HG03103 (cell line): ENCODE measurements around the gene FDPS.
"Not testable (repeated sequence)": the region's sequence is repeated elsewhere in the genome, so short reads cannot be mapped to it uniquely, and the experiment has no call there.

Source experiments
- ATAC-seq: cut with Tn5 transposase; IDR thresholded peaks from one replicate; pipeline ENCODE4 v1.9.1; 2021; ENCODE audit warnings: low read depth; ENCODE audit not compliant: unreplicated experiment

Gene FDPS

DNA sequence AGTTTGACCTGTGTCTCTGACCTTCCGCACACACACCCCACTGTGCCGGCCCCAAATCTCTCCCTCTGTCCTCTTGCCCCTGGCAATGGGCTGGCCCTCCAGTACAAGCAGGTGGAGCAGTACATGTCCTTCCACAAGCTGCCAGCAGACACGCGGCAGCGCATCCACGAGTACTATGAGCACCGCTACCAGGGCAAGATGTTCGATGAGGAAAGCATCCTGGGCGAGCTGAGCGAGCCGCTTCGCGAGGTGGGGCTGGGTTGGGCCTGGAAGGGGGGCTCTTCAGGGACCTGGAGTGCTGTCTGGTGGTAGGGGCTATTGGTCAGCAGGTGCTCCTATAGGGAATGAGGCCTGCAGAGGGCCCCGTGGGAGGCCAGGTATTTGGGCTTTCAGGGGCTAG lies 23.6 kb upstream of the FDPS start:
- ATAC-seq: no peak

- no peak for ATAC-seq
Measured at GRCh38 chr1:155285631-155286044, 23.0 kb upstream of the FDPS start.

DNA sequence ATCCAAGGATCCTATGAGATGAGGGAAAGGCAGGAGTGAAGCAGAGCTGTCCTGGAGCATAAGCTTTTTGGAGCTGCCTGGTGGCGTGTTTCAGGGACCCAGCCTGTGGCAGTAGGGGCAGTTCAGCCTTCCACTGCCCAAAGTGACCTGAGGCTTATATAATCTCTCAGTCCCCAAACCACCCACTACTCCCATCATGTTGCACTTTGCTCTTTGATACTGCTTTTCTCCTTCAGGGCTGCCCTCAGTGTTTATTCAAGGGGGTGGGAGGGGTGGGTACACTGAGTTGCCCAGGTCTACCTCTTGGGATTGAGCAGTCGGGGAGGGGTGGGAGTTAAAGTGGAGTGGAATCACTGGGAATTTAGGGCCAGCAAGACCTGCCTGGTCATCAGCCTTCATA lies 22.1 kb upstream of the FDPS start:
- ATAC-seq: no peak

DNA sequence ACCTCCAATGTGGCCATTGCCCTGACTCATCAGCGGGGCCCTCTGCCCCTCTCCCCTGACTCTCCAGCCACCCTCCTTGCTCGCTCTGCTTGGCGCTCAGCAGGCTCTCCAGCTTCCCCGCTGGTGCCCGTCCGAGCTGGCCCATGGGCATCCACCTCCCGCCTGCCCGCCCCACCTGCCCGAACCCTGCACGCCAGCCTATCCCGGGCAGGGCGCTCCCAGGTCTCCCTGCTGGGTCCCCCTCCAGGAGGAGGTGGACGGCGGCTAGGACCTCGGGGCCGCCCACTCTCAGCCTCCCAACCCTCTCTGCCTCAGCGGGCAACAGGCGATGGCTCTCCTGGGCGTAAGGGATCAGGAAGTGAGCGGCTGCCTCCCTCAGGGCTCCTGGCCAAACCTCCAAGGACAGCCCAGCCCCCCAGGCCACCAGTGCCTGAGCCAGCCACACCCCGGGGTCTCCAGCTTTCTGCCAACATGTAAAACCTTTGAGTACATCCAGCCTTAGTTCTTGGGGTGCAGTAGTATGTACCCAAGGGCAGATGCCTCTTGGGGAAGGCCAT lies 20.6 kb upstream of the FDPS start:
- ATAC-seq: no peak

DNA sequence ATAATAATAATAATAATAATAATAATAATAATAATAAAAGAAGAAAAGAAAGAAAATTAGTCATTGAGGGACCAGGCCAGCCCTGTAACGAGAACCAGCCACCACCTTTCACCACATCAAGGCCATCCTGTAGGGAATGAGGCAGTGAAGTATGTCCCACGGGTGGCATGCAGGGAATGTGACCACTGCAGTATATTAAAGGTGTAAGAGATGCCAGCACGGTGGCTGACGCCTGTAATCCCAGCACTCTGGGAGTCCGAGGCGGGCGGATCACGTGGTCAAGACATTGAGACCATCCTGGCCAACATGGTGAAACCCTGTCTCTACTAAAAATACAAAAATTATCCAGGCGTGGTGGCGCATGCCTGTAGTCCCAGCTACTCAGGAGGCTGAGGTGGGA lies 17.7 kb upstream of the FDPS start:
- not testable (repeated sequence) for ATAC-seq

DNA sequence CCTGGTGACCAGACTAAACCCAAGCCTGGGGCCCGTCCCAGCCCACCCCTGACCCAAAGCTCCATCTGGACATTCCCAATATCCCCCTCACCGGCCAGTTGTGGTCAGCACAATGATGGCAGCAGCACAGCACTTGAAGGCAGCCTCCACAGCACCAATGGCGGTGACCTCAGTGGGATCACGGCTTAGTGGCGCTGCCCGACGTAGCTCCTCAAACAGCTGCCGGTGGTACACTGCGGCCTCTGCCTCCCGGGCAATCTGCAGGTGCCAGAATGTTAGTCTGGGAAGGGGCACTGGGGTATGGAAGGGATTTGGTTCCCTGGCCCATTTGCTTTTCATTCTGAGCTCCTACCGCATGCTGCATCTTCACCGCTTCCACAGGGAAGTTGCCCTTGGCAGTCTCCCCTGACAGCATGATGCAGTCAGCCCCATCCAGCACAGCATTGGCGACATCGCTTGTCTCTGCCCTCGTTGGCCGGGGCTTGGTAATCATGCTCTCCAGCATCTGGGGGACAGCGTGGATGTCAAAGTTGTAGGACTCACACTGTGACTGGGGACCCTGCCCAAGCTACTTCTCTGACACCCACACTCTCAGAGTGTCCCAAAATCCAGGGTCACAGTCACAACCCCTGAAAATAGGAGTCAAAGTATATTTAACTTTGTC lies 15.4 kb upstream of the FDPS start:
- ATAC-seq: no peak

- no peak for ATAC-seq
Measured at GRCh38 chr1:155294520-155295182, 14.0 kb upstream of the FDPS start.

- no peak for ATAC-seq
Measured at GRCh38 chr1:155295183-155295941, 13.3 kb upstream of the FDPS start.

- ATAC-seq: no peak
Measured at GRCh38 chr1:155295942-155296267, 12.8 kb upstream of the FDPS start.

GRCh38 chr1:155296661-155297060 lies 12.0 kb upstream of the FDPS start:
- no peak for ATAC-seq

DNA sequence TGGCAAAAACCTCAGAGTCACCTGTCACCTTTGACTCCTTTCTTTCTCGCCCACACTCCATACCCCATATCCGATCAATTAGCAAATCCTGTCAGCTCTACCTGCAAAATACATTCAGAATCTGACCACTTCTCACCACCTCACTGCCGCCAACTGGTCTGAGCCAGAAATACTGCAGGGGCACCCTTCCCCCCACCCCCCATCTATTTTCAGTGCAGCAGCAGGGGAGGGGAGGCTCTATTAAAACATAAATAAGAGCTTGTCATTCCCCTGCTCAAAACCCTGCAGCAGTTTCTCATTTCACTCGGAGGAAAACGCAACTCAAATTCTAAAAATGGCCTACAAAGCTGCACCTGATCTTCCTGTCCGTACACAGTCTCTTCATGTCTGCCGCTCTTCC lies 11.3 kb upstream of the FDPS start:
- ATAC-seq: no peak

DNA sequence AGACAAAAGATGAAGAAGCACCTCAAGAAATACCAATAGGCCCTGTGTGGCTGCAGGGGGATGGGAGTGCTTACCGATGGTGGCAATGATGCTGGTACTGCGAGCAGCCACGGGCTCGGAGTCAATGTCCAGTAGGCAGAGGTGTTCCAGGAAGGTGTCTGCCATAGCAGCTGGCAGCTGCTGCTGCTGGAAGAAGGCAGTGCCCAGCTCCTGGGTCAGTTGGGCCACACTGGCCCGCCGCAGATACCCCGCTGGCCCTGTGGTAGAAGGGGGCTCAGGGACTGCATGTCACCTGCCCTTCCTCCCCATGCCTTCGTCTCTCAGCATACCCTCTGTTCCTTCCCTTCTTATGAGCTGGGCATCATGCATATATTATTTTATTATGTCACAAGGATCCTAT lies 8.6 kb upstream of the FDPS start:
- no peak for ATAC-seq

DNA sequence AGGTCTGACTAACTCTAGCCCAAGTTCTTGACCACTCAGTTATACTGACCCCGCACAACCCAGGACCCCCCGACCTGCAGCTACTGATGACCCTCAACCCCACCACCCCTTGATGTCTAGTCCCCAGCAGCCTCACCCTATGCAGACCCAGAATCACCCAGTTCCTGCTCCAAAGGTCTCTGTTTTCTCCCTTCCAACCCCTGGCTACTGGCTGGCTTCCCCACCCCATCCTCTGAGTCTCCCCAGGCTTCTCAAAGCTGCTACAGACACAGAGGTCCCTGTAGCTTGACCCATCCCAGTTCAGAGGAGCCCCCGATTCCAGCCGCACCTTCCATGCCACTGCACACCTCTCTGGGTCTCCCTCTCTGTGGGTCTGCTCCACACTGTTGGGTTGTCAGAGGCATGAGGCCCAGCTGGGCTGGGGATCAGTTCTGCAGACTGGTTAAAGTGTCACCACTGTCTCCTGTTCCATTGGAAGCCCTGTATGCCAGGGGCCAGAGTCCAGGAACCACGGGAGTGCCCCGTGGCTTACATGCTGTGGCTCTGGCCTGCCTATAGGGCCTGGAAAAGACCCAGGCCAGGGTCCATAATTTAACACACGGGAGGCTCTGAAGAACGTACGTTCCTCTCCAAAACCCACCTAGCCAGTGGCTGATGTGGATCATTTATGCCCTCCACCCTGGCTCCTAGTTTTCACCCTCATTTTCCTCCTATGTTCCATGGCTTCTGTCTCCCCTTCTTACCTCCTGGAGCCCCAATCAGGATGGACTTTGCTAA lies 7.9 kb upstream of the FDPS start:
- no peak for ATAC-seq

GRCh38 chr1:155301342-155301841 lies 7.3 kb upstream of the FDPS start, which contains the start of gene PKLR:
Gene PKLR, minus strand, starts transcription at chr1:155301438. Its CDS starts 43 bp downstream, at chr1:155301395.
- ATAC-seq: no peak

GRCh38 chr1:155304558-155305063 lies 4.1 kb upstream of the FDPS start:
- ATAC-seq: no peak

GRCh38 chr1:155305881-155306391 lies 2.7 kb upstream of the FDPS start:
- ATAC-seq: no peak

- no peak for ATAC-seq
Measured at GRCh38 chr1:155307247-155307740, 1.4 kb upstream of the FDPS start.

DNA sequence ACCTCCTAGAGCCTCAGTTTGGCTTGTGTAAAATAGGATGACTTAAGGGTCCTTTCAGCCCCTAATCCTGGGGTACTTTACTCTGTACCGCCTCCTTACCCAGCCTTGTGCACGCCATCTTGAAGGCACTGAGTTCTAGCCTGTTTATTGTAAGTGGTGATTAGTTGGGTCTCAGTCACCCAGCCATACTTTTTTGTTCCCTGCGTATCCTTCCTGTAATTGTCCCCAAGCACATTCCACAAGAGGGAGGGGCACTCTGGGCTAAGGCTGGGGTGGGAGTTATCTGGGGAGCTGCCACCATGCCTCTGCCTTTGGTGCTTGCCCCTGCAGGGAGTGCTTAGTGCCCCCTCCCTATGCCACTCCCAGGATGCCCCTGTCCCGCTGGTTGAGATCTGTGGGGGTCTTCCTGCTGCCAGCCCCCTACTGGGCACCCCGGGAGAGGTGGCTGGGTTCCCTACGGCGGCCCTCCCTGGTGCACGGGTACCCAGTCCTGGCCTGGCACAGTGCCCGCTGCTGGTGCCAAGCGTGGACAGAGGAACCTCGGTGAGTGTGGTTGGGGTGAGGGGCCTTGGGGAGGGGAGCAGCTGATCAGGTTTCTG lies 856 bp downstream of the FDPS start:
- ATAC-seq: no peak

GRCh38 chr1:155313261-155313660 lies 4.6 kb downstream of the FDPS start:
- no peak for ATAC-seq

DNA sequence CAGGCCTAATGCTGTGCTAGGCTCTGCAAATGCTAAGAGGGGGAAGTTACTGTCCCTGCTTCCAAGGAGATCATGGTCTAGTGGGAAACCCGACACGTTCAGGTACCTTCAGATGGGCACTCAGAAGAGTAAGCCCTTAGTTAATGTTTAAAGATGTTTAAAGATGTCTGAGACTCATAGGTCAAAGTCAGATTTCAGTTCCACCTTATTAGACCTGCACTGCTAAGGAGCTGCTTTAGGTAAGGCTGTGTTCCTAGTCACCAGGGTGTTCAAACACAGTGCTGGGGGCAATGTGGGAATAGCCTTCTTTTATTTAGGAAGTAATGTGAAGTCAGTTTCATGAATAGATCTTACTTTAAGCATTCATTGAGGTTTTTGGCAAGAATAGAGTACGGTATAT lies 8.3 kb downstream of the FDPS start:
- no peak for ATAC-seq
